Upper lobe of left lung (tissue), 4 donors: ENCODE results near the gene RNF19B.

Experiments
- CTCF ChIP-seq, 6 experiments: fragments of 450-650 bp in 4 of 6; fragments of 200-600 bp in 2 of 6; sonication (generic) in 2 of 6; IDR thresholded peaks; one replicate each; pipeline ENCODE4 v1.5.1; 2016 to 2019; ENCODE audit warnings: antibody characterized with exemption in 6 of 6
- EP300 ChIP-seq, 4 donors: sonication (generic); formaldehyde crosslinking; IDR thresholded peaks; one replicate each; pipeline ENCODE4 v1.5.1; 2017; ENCODE audit warnings: antibody characterized with exemption in 4 of 4, control low read depth in 2 of 4
- POLR2A ChIP-seq, 4 donors: fragments of 450-650 bp; IDR thresholded peaks; one replicate each; pipeline ENCODE4 v1.5.1; 2016 to 2017; ENCODE audit warnings: antibody characterized with exemption in 4 of 4, mild to moderate bottlenecking in 2 of 4
- POLR2AphosphoS5 ChIP-seq, 2 donors: sonication (generic); formaldehyde crosslinking; IDR thresholded peaks; one replicate each; pipeline ENCODE4 v1.5.1; 2017; ENCODE audit warnings: antibody characterized with exemption in 2 of 2

- TF ChIP-seq CTCF (IDR thresholded peaks at IDR 0.05) (no peak), POLR2AphosphoS5 (IDR thresholded peaks at IDR 0.05) (no peak), POLR2A (IDR thresholded peaks at IDR 0.05) (no peak), EP300 (IDR thresholded peaks at IDR 0.05) (no peak)
These were observed 690 bp upstream of the RNF19B start for GRCh38 chr1:32965251-32965747.
